ELR (cell line): ENCODE results near the gene USP47.

Source experiments
- DNase-seq: peaks from one replicate; pipeline ENCODE4 v3.0.0-alpha.2; 2015; ENCODE audit warnings: low read depth

Gene USP47, protein sequence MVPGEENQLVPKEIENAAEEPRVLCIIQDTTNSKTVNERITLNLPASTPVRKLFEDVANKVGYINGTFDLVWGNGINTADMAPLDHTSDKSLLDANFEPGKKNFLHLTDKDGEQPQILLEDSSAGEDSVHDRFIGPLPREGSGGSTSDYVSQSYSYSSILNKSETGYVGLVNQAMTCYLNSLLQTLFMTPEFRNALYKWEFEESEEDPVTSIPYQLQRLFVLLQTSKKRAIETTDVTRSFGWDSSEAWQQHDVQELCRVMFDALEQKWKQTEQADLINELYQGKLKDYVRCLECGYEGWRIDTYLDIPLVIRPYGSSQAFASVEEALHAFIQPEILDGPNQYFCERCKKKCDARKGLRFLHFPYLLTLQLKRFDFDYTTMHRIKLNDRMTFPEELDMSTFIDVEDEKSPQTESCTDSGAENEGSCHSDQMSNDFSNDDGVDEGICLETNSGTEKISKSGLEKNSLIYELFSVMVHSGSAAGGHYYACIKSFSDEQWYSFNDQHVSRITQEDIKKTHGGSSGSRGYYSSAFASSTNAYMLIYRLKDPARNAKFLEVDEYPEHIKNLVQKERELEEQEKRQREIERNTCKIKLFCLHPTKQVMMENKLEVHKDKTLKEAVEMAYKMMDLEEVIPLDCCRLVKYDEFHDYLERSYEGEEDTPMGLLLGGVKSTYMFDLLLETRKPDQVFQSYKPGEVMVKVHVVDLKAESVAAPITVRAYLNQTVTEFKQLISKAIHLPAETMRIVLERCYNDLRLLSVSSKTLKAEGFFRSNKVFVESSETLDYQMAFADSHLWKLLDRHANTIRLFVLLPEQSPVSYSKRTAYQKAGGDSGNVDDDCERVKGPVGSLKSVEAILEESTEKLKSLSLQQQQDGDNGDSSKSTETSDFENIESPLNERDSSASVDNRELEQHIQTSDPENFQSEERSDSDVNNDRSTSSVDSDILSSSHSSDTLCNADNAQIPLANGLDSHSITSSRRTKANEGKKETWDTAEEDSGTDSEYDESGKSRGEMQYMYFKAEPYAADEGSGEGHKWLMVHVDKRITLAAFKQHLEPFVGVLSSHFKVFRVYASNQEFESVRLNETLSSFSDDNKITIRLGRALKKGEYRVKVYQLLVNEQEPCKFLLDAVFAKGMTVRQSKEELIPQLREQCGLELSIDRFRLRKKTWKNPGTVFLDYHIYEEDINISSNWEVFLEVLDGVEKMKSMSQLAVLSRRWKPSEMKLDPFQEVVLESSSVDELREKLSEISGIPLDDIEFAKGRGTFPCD (N-terminal part only)

DNA sequence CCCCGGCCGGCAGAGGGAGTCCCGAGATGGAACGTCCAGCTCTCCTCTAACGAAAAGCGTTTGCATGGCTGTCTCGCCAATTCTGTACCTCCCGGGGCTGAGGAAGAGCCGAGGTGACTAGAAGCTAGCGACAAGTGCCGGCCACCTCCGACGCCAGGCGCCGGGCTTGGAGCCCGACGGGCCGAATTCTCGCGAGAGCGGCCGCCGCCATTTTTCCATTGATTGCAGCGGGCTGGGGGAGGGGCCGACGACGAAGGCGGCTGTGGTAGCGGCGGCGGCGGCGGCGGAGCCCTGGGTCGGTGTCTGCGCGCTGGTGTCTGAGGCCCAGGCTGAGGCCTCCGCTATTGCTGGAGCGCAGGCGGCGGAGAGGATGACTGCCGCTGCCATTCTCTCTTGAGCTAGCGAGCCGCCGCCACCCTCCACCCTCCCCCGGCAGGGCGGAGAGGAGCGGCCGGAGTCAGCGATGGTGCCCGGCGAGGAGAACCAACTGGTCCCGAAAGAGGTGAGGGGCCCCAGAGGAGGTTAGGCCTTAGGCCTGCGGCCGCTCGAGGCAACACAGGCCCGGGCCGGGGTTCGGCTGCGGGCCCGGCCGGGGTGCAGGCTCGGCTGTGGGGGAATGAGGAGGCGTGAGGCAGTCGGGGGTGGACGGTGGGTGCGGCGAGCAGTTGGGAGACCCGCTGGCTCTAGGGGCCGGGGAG is at the start of gene USP47:
Gene USP47 (plus strand): TSS at position 250 of the 698 bp plus-strand sequence. CDS start 214 bp downstream, at position 464.
- DNase-seq, result peak; percentile 88

DNA sequence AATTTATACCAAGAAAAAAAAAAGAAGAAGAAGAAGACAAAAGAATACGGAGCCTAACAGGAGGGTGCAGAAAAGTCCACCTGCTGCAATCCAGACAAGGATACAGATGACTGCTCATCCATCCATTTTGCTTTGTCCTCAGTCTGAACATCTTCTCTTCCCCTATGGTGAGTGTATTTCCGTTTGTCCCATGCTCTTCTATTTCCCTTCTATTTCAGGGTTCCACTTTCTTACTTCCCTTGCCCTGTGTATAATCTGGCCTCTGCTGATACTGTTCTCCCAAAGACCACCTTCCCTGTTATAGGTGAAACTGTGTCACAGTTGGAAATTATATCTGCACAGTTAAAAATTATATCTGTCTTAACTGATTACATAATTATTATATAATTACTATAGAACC is 48.7 kb upstream of the USP47 start:
- no peak for DNase-seq

DNA sequence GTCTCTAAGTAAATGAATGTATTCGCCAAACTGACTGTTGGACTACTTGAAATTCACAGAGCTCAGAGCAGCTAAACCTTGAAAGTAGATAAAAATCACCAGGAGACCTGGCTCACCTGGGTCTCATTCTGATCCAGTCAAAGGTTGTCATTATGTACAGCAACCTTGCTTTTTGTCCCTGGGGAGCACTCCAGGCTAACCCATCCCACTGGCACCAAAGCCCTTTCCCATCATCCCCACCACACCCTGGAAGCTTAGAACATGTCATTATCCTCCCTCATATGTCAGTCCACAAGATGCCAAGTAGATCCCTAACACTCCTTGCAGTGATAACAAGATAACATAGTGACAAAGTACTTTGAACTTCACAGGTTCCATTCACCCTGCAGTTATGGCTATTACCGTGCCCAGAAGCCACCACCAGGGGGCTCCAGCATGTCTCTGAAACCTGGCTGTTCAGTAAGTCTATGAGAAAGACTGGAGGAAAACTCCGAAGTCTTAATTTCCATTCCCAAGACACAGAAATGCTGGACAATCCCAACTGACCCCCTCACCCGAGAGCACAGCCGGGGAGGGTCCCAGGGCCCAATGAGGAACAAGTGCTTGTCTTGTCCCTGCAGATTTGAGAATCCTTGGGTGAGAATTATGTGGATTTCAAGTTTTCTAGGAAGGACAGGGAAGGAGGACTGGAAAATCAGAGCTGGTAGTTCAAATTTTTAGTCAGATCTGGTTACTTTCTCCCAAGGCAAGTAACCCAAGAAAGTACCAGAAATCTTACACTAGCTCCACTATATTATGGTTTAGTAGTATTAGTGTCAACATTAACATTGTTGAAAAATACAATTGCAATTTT is 43.0 kb upstream of the USP47 start:
- peak; percentile 81 for DNase-seq

DNA sequence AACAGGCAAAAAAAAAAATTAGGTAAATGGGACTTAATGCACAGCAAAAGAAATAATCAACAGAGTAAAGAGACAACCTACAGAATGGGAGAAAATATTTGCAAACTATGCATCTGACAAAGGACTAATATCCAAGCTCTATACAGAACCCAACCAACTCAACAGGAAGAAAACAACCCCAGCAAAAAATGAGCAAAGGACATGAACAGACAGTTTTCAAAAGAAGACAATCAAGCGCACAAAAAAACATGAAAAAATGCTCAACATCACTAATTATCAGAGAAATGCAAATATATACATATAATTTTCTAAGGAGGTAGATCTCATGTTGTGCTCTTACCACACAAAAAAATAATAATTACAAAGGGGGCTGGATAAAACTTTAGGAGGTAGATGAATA is 36.5 kb upstream of the USP47 start:
- DNase-seq, result no peak

DNA sequence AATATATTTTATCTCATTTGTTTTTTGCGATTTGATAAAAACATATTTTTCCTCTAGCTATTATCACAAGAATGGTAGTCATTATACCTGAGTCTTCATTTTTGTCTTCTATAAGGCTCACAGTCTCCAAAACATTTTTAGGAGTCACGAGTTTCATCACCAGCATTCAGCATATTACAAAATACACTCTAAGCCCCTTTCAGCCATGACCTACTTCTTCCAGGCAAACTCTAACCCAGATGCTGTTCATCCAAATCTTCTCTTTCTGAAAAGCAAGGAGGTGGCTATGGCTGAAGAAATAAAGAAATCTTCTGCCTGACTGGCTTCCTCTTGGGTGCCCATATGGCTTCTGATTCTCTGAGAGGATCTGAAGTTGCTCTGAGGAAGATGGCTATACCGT is 35.7 kb upstream of the USP47 start:
- DNase-seq, result no peak

DNA sequence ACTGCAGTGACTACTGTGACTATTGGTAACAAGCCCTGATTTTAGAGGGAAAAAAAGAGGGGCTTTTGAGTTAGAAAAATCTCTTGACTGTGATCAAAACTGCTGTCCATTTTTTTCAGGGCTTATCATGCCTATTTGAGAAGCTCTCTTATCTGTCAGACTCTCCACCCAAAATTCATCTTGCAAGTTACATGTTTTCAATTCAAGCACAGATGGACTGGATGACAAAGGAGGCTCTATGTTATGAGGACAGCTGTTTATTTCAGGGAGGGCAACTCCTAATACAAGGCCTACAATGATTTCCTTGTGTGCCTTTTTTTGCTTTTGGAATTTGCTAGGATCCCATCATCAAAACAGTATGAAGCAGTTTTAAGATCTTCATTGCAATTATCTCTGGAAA is 35.2 kb upstream of the USP47 start:
- no peak for DNase-seq

DNA sequence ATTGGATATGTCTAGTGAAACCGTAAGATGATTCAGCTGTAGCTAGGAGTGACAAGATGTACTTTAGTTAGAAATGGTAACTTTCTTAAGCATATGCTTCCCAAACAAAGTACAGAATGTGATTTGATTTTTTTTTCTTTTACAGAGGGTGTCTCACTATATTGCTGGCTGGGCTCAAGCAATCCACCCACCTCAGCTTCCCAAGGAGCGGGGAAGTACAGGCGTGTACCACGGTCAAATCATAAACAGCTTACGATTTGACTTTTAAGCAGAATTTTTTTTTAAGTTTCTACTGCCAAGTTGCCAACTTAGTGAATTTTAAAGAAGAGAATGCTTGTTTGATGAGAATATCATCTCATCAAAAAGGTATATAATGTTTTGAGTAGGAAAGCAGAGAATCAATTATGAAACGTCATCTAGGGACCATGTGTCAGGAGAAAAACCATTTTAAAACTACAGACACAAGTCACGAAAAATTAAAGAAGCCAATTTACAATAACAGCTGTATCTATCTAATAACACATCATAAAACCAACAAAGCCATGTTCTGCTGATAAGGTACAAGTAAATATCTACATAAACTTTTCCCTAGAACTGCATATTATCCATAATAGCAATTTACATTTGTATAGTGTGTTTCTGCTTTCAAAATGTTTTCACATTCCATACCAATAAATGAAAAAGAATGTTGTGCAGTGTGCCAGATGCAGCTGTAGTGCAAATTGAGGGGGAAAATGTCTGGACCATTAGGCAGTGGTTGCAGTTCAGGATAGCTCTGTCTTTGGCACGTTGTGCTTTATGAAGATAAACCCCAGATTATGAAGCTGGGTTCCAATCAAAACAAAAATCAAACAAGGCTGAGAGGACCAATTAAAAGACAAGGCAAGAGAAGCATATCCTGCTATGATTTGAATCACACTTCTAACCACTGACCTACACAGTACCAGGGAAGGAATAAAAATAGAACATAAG is 33.7 kb upstream of the USP47 start:
- no peak for DNase-seq

DNA sequence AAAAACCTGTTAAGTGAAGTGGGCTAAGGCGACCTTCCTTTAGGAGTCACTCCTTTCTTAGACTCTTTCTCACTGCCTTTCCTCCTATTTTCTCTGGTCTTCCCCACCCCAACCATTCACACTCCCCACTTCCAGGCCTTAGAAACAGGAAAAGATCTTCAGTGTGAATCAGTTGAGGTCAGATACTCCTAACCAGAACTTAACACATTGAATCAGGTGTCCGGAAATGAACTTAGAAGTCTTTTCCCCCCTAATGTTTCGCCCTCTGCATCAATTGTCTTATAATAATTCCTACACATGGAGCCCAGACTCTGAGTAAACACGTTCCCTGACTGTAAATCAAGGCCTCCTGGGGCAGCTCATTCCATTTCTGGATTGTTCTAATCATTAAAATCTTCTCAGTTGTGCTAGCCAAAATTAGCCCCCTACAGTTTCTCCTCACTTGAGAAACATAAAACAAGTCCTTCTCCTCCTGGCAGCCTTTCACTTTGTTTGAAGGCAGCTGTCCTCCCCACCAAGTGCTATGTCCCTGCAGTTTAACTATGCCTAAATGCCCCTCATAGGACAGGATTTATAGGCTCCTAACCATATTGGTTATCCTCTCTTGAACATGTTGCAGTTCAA is 32.7 kb upstream of the USP47 start:
- DNase-seq, result no peak

DNA sequence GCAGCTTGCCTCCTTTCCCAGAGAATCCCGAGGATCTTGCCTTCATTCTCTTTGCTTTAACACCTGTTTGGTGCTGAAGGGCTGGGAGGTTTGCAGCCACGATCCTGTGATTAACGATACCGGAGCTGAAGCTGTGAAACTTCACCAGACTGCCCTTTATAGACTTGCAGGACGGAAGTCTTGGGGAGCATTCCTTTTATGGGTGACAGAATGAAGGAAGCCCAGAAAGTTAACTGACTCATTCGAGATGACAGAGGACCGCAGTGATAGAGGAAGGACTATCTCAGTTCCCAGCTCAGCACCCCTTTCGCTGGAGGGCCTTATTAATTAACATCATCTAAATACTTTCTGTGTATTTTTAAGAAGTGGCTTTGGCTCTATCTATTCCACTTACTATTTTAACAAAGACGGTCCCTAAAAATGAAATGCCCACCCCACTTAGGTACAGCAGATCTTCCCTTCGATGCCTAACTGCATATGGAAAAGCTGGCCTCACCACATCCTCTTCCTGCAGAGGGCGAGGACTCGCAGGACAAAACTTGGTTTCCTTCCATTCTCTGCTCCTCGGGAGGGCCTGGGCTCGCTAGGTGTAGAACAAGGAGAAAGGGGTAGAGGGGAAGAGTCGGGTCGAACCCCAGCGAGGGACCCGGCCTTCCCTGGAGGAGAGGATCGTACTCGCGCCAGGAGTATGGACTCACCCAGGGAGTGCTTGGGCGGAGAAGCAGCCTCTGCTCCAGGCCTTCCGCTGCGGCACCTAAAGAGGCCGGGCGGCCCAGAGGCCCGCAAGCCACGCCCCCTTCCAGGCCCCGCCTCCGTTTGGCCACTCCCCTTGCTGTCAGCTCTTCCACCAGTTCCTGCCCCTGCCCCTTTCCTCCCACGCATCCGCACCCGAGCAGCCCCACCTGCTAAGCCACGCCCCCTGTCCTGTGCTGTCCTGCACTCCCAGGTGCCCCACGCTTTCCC is 30.7 kb upstream of the USP47 start:
- no peak for DNase-seq

DNA sequence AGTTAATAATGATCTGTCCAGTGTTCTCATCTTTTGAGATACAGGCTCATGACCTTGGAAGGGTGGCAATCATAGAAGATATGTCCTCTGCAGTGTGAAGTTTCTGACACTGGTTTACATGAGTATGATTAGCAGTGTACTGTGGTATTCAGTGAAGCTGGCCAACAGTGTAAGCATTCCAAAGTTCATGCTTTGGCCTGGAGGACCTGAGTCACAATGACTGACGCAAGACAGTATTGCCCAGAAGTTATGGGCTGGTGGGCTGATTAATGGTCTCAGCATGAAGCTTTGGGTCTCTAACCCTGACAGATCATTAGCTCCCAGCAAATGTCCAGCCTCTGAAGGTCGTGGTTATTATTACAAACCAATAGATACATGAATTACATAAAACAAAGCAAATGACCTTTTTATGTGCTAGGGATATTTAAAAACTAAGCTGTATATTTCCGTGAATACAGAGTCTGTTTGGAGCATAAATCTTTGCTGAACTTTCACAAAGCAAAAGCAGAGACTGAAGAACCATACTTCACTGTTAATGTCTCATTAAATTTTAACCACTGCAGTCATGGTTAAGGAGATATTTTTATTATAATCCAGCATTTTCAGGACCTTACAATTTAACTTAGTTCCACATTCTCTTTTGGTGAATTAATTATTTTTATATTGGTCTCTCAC is 28.3 kb upstream of the USP47 start:
- DNase-seq, result peak; percentile 96

DNA sequence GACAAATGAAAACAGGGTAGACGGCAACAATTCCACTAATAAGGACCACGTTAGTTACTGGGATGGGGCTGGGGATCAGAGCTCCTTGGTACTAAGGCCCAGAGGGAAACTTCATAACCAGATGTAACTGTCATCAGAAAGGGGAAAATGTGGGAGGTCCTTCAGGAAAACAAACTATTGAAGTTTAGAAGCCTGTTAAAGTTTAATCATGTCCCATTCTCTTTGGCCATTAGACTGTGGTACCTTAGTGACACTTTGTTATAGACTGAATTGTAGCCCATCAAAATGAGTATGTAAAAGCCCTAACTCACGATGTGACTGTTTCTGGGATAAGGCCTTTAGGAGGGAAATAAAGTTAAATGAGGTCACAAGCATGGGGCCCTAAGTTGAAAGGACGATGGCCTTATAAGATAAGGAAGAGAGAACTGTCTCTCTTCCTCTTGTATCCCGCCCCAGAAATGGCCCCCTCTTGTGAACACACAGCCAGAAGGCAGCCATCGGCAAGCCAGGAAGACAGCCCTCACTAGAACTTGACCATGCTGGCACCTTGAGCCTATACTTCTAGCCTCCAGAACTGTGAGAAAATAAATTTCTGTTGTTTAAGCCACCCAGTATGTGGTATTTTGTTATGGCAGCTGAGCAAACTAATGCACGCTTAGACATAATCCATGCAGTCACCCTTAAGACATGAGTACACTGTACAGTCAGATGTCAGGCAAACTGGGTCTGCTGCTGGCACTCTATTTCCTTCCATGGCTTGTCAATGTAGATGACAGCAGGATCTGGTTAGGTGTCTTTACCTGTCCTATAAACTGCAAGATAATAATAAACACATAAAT is 26.9 kb upstream of the USP47 start:
- no peak for DNase-seq

DNA sequence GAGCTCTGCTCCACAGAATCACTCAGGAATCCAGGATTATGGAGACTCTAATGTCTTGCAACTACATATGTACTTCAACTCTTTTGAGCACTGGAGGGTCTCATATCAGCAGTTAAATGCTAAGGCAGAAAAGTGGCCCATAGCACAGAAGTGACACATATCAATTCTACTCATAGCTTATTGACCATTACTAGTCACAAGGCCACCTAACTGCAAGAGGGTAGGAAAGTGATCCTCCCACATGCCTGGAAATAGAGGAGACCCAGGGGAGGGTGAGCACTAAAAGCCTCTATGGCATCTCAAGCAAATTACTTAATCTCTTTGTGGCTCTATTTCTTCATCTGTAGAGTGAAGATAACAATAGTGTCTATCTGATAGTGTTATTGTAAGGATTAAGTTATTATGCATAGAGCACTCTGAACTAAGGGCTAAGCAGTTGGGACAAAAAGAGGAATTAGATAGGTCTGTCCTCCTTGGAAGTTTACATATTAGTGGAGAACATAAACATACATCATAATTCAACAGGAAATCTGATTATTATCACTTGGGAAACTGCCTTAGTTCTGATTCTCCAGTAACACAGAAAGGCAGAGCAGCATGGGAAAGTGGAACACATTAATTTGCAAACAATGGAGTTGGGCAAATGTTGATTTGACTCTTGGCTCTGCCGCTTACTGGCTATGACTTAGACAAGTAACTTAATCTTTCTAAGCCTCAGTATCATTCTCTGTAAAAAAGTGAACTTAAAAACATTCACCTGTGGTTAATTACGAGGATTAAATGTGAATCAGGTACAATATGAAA is 25.1 kb upstream of the USP47 start:
- DNase-seq, result no peak

DNA sequence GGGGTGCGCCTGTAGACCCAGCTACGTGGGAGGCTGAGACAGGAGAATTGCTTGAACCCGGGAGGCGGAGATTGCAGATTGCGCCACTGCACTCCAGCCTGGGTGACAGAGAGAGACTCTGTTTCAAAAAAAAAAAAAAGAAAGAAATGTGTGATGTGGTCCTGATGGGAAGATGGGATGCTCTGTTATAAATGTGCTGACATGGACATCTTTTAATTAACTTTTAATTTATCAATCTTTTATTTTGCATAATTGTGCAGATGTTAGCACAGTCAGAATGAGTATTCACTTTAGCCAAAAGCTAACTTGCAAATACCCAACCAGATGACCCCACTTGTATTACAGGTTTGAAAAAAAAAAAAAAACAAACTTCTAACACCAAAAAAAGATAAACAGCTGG is 23.8 kb upstream of the USP47 start:
- no peak for DNase-seq

DNA sequence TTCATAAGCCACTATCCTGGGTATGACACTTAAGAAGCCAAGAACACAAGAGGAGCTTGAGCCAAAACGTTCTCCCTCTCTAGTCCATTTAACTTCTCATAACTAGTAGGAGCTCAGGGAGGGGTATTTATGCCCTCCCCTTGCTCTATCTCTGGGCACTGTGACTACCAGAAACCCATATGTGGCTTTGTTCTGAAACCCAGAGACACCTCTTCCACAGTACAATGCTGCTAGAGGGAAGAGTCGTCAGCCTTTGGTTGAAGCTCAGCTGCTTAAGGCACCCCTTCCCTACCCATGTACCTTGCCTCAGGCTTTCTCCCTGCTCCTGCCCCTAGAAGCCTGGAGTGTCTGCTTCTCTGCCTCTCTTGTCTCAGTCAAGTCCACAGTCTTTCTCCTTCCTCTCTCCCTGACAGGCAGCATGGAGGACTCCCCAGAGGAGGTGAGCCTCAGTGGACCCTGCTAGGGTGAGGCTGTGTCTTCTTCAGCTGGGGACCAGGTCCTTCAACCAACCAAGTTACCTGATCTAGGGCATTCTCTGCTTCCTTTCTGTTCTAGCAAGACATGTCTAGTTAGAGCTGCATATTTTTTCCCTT is 23.1 kb upstream of the USP47 start:
- no peak for DNase-seq

DNA sequence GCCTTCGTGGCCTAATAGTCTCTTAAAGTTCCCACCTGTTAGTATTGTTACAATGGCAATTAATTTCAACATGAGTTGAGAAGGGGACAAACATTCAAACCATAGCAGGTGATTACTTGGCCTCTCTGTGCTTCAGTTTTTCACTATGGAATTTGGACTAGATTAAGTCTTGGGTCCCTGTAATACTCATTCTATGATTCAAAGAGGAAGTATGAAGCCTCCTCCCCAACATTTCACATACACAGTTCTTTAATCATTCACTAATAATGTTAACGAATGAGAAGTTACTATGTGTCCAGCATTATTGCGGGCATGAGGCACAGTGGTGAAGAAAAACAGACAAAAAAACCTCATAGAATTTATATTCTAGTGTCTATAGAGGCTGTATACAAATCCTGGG is 19.9 kb upstream of the USP47 start:
- peak; percentile 41 for DNase-seq
